ENCODE data around the gene ENPP4.
"Not testable (repeated sequence)": the region's sequence is repeated elsewhere in the genome, so short reads cannot be mapped to it uniquely, and the experiment has no call there.

Gene ENPP4

GRCh38 chr6:46129291-46129628, 529 bp upstream of the ENPP4 start:
- in situ Hi-C loops (cut with HindIII; ENCODE audit: low sequenced_read_pairs), result no loop called here

GRCh38 chr6:46130666-46131065, 877 bp downstream of the ENPP4 start:
- in situ Hi-C loops (cut with HindIII; ENCODE audit: low sequenced_read_pairs), result no loop called here

DNA sequence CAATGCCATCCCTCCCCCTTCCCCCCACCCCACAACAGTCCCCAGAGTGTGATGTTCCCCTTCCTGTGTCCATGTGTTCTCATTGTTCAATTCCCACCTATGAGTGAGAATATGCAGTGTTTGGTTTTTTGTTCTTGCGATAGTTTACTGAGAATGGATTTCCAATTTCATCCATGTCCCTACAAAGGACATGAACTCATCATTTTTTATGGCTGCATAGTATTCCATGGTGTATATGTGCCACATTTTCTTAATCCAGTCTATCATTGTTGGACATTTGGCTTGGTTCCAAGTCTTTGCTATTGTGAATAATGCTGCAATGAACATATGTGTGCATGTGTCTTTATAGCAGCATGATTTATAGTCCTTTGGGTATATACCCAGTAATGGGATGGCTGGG, 1.5 kb downstream of the ENPP4 start:
- in situ Hi-C loops (cut with HindIII; ENCODE audit: low sequenced_read_pairs), result not testable (repeated sequence)

- in situ Hi-C loops (cut with HindIII; ENCODE audit: low sequenced_read_pairs), result no loop called here
Measured at GRCh38 chr6:46134216-46134615, 4.4 kb downstream of the ENPP4 start.

GRCh38 chr6:46135176-46135575, 5.4 kb downstream of the ENPP4 start:
- in situ Hi-C loops (cut with HindIII; ENCODE audit: low sequenced_read_pairs), result no loop called here

DNA sequence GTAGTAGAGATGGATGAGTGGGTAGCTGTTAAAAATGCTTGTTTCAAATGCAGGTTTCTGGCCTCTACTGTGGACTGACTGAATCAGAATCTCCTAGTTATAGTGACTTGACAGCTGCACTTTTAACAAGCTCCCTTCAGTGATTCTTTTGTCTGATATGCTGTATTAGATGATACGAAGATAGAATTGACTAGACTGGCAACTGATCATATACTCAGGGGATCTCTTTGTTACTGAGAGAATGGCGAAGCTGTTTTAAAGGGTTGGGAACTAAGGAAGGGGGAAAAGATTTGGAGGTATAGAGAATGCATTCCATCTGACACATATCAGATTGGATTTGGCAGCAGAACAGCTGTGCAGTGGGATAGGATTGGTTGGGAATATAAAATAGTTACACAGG, 7.0 kb downstream of the ENPP4 start:
- in situ Hi-C loops (cut with HindIII; ENCODE audit: low sequenced_read_pairs), result no loop called here

DNA sequence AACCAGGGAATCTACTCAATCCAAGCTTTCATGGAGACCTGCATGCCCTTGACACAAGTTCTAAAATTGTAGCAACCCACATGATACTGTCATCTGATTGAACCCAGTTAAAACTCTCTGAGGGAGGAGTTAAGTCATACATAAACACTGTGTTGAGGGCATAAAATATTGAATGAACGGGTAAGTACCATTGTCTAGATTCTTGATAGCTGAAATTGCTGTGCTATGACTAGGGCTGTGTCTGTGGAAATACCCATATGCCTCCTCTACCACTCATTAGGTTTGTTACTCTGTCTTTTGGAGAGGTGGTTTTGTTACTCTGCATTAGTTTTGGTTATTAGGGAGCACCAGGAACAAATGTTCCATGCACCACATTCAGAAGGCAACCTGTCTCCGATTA, 7.6 kb downstream of the ENPP4 start:
- in situ Hi-C loops (cut with HindIII; ENCODE audit: low sequenced_read_pairs), result no loop called here

DNA sequence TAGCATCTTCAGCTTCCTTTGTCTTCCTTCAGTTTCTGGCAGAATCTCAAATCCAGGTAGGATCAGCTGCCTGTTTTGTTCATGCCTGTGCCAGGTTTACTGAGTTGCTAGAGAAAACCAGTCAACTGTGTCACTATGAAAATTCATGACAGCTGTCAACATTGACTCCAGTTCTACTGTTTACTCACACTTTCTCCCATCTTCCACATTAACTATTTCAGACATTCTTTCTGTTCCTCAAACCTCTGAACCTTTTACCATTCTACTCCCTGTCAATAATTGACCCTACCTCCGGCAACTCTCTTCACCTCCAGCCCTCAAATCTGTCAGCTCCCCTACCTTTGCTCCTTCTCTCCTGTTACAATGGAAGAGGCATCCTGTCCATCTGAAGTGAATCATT, 8.5 kb downstream of the ENPP4 start:
- in situ Hi-C loops (cut with HindIII; ENCODE audit: low sequenced_read_pairs), result no loop called here

DNA sequence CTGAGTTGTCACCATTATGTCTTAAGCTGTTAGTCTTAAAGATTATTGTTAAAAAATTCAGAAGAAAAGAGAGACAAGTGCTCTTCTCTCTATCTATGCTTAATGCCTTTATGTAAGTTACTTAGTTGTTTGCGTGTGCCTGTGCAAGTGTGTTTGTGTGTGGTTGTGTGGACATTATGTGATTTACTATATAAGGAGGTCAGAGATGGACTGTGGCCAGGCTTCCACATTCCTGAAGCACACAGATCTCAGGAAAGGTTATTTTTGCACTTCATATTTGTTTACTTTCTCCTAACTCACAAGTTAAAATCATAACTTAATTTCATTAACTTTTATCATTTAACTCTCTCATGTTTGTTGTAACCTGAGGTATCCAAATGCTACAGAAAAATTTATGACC, 14.5 kb downstream of the ENPP4 start:
- in situ Hi-C loops (cut with HindIII; ENCODE audit: low sequenced_read_pairs), result no loop called here

- in situ Hi-C loops (cut with HindIII; ENCODE audit: low sequenced_read_pairs), result not testable (repeated sequence)
Measured at GRCh38 chr6:46149066-46149465, 19.3 kb downstream of the ENPP4 start.

DNA sequence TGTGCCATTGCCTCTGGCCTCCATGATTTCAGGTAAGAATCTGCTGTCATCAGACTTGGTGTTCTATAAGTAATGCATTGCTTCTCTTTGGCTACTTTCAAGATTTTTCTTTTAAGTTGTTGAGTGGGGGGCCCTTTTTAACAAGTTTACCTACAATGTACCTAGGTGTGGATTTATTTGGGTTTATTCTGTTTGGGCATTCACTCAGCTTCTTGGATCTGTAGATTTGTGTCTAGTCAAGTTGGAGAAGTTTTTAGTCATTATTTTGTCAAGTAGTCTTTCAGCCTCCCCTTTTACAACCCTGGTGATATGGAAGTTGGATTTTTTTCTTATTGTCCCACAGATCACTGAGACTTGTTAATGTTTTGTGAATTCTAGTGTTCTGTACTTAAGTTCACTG, 26.9 kb downstream of the ENPP4 start:
- in situ Hi-C loops (cut with HindIII; ENCODE audit: low sequenced_read_pairs), result no loop called here

DNA sequence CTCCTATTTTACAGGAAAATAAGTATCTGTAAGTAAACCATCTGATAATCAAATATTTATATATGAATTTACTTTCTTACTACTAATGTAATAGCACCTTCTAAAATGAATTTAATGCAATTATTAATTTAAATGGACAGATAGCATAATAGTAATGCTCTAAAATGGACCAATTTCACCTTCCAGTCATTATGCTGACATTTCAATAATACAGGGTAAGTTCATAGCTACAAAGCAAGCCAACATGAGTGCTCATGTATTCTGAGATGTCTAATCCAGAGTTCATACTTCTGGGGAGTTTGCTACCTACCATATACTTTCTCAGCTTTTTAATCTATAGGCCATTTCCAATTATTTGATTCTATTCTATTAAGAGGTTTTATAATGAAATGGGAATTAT, 29.4 kb downstream of the ENPP4 start:
- in situ Hi-C loops (cut with HindIII; ENCODE audit: low sequenced_read_pairs), result no loop called here

DNA sequence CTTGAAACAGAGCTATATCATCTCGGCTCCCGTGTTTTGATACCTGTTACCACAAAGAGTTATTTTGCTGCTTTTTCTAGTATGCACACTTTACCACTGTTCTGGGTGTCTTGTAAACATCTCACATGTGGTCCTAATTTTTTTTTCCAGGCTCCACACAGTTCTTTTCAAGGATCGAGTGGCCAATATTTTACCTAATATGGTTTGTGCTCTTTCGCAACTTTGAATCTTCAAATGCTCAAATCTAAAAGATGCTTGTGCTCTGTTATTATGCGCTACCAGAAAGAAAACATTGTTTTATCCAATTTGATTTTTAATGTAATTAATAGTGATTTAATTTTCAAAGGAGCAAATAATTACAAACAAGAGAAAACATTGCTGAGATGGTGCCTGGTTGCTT, 30.3 kb downstream of the ENPP4 start:
- in situ Hi-C loops (cut with HindIII; ENCODE audit: low sequenced_read_pairs), result no loop called here

GRCh38 chr6:46170357-46171289, 40.8 kb downstream of the ENPP4 start, which contains the start of gene ENPP5:
TSS of gene ENPP5 (minus strand) at chr6:46170980. CDS start at chr6:46168262, 2,718 bp downstream.
- in situ Hi-C loops (cut with HindIII; ENCODE audit: low sequenced_read_pairs), result no loop called here

DNA sequence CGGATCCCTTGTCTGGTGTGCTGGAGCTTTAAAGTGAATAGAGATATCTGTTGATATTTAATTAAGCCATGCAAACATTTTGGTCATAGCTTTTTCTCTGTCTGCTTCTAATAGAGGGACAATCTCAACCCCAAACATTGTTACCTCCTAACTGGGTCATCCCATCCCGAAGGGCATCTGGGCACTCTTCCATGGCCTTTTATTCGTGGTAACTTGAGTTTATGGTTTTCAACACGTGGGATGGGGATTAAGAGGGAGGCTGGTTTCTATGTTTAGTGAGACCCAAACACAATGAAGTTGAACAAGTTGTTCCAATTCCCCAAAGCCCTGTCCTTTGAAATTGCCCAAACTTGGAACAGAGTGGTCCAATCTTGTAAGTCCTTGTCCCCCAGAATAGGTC, 42.4 kb downstream of the ENPP4 start:
- in situ Hi-C loops (cut with HindIII; ENCODE audit: low sequenced_read_pairs), result no loop called here

DNA sequence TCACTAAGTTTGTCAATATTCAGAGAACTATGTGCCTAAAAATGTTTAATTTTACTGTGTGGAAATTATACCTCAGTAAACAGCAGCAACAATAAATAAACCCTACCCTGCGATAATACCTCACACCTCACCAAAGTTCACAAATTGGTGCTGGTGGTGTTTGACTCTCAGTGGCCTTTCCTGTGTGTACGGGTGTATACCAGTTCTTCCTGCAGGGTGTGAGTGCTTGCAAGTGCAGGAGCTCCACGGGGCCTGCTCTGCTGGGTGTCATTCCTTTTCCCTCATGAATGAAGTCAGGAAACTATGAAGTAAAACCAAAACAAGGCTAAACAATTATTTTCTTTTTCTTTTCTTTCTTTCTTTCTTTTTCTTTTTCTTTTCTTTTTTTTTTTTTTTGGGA, 45.1 kb downstream of the ENPP4 start:
- in situ Hi-C loops (cut with HindIII; ENCODE audit: low sequenced_read_pairs), result no loop called here

- in situ Hi-C loops (cut with HindIII; ENCODE audit: low sequenced_read_pairs), result no loop called here
Measured at GRCh38 chr6:46175446-46175845, 45.7 kb downstream of the ENPP4 start.

GRCh38 chr6:46175976-46176375, 46.2 kb downstream of the ENPP4 start:
- in situ Hi-C loops (cut with HindIII; ENCODE audit: low sequenced_read_pairs), result no loop called here

DNA sequence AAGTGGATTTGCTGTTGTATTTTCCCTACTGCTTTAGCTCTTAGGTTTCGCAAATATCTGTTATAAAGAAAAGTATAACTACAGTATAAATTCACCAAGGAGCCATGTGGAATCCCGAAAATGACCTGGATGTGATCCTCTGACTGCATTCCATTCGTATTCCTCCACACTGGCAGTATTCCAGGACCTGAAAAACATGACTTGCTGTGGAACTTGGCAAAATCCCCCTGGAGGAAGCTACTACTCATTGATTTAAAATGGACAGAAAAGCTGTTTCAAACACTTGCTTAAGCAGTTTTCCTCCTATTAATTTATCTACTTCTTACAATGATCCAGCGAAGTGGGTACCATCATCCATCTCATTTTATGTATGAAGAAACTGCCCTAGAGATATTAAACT, 54.3 kb downstream of the ENPP4 start:
- in situ Hi-C loops (cut with HindIII; ENCODE audit: low sequenced_read_pairs), result no loop called here

DNA sequence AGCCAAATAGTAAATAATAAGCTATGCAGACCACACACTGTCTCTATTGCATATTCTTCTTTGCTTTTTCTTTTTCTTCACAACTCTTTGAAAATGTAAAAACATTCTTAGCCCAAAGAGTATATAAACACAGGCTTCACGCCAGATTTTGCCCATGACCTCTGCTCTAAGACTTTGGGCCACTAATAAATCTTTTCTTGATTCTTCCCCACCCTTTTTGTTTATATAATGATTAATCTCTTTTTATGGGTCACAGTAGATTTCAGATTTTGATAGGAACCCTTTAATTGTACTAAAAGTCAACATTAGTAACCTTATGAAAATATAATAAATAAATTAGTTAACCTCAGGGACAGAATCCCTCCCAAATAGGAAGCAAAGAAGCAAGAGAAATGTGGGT, 56.8 kb downstream of the ENPP4 start:
- in situ Hi-C loops (cut with HindIII; ENCODE audit: low sequenced_read_pairs), result no loop called here

- in situ Hi-C loops (cut with HindIII; ENCODE audit: low sequenced_read_pairs), result no loop called here
Measured at GRCh38 chr6:46189726-46190125, 59.9 kb downstream of the ENPP4 start.

GRCh38 chr6:46190889-46191288, 61.1 kb downstream of the ENPP4 start:
- in situ Hi-C loops (cut with HindIII; ENCODE audit: low sequenced_read_pairs), result no loop called here

GRCh38 chr6:46191961-46192360, 62.2 kb downstream of the ENPP4 start:
- in situ Hi-C loops (cut with HindIII; ENCODE audit: low sequenced_read_pairs), result no loop called here

Measured in endothelial cell of hepatic sinusoid (primary cell).